Kidney epithelial cell (primary cell): ENCODE measurements around the gene KCNK17. TPM values are rescaled to one million over a fixed set of nuclear protein-coding genes. Genes with fewer than 3 reads are reported as not detected.

Experiments
- DNase-seq: peaks from one replicate; pipeline ENCODE4 v3.0.0-alpha.2; 2010; ENCODE audit warnings: low read depth
- H3K27me3 ChIP-seq: 2 replicates; pipeline ENCODE4 v1.6.0; 2011; ENCODE audit warnings: low read length; ENCODE audit not compliant: control insufficient read depth, insufficient read depth
- H3K36me3 ChIP-seq: 2 replicates; pipeline ENCODE4 v1.5.1; 2011; ENCODE audit warnings: low read length; ENCODE audit not compliant: control insufficient read depth, insufficient read depth
- H3K4me3 ChIP-seq: 2 replicates; pipeline ENCODE4 v1.5.1; 2011; ENCODE audit warnings: low read depth, mild to moderate bottlenecking, control low read depth, low read length
- CTCF ChIP-seq: IDR thresholded peaks from 2 replicates; pipeline ENCODE4 v1.5.1; 2011; ENCODE audit warnings: mild to moderate bottlenecking, moderate library complexity, low read length, control low read depth, inconsistent platforms; ENCODE audit not compliant: insufficient read depth, poor library complexity, severe bottlenecking
- total RNA-seq: library from RNA; depleted of rRNA; stranded (reverse); fragments of >200 nt; gene quantifications from 2 replicates; pipeline ENCODE4 v1.2.3, GENCODE V29; 2015

The KCNK17 gene
- total RNA-seq, 1 donor from 2014 or later = not detected

GRCh38 chr6:39330476-39330875 is 16.3 kb upstream of the KCNK17 start:
- DNase-seq = no peak
- H3K36me3 ChIP-seq = no peaks in the 10 kb centered on the region
- H3K4me3 ChIP-seq = no peak overlapping the region
- H3K27me3 ChIP-seq = peaks cover 3% of the 10 kb centered on the region
- TF ChIP-seq CTCF = no peak

GRCh38 chr6:39330057-39330456 is 15.8 kb upstream of the KCNK17 start:
- DNase-seq = no peak
- TF ChIP-seq CTCF = no peak
- Histone ChIP-seq H3K4me3 (no peak overlapping the region), H3K27me3 (peaks cover 3% of the 10 kb centered on the region), H3K36me3 (no peaks in the 10 kb centered on the region)

GRCh38 chr6:39328066-39328465 is 13.8 kb upstream of the KCNK17 start:
- TF ChIP-seq CTCF = no peak
- Histone ChIP-seq H3K4me3 (no peak overlapping the region), H3K36me3 (no peaks in the 10 kb centered on the region), H3K27me3 (peaks cover 3% of the 10 kb centered on the region)
- no peak for DNase-seq

GRCh38 chr6:39327507-39327906 is 13.3 kb upstream of the KCNK17 start:
- TF ChIP-seq CTCF = no peak
- peaks cover 3% of the 10 kb centered on the region for H3K27me3 ChIP-seq
- no peak for DNase-seq
- H3K36me3 ChIP-seq = no peaks in the 10 kb centered on the region
- H3K4me3 ChIP-seq = no peak overlapping the region

- H3K27me3 ChIP-seq = no peaks in the 10 kb centered on the region
- H3K36me3 ChIP-seq = no peaks in the 10 kb centered on the region
- no peak for DNase-seq
- no peak within 1 kb of the TSS for H3K4me3 ChIP-seq
- no peak for TF ChIP-seq CTCF
Measured at GRCh38 chr6:39322306-39322850, 8.2 kb upstream of the KCNK17 start, which contains the start of gene KCNK16. Gene KCNK16 (minus strand): TSS chr6:39322702. CDS start chr6:39322540, 162 bp downstream.

GRCh38 chr6:39321761-39322160 is 7.5 kb upstream of the KCNK17 start:
- Histone ChIP-seq H3K36me3 (no peaks in the 10 kb centered on the region), H3K27me3 (no peaks in the 10 kb centered on the region), H3K4me3 (no peak overlapping the region)
- no peak for DNase-seq
- TF ChIP-seq CTCF = no peak
